Neuronal stem cell (in vitro differentiated cells): Measurements from ENCODE around the gene ZNF181.
A peak's percentile ranks its signal among the peaks of the same experiment; 100 is the strongest.

Experiments
- DNase-seq: peaks from one replicate; pipeline ENCODE4 v3.0.0-alpha.2; 2013; ENCODE audit warnings: low spot score
- H2AFZ ChIP-seq: one replicate; pipeline ENCODE4 v1.6.1; 2013; ENCODE audit warnings: mild to moderate bottlenecking, low read length, inconsistent platforms
- H2AK5ac ChIP-seq: 2 replicates; pipeline ENCODE4 v1.6.1; 2013; ENCODE audit warnings: low read depth, mild to moderate bottlenecking, inconsistent platforms, low read length, moderate library complexity, mixed read lengths
- H2BK120ac ChIP-seq: 2 replicates; pipeline ENCODE4 v1.6.1; 2013; ENCODE audit warnings: low read depth, mild to moderate bottlenecking, inconsistent platforms, low read length, moderate library complexity, mixed read lengths
- H2BK12ac ChIP-seq: one replicate; pipeline ENCODE4 v1.6.1; 2013; ENCODE audit warnings: low read length, inconsistent platforms
- H2BK15ac ChIP-seq: 2 replicates; pipeline ENCODE4 v1.6.1; 2013; ENCODE audit warnings: mild to moderate bottlenecking, low read length, inconsistent platforms, mixed read lengths
- H2BK5ac ChIP-seq: one replicate; pipeline ENCODE4 v1.6.1; 2013; ENCODE audit warnings: inconsistent platforms, mild to moderate bottlenecking, low read length, moderate library complexity
- H3K14ac ChIP-seq: one replicate; pipeline ENCODE4 v1.6.1; 2013; ENCODE audit warnings: low read length, inconsistent platforms
- H3K18ac ChIP-seq: 2 replicates; pipeline ENCODE4 v1.6.1; 2013; ENCODE audit warnings: low read length, inconsistent platforms
- H3K23ac ChIP-seq: 2 replicates; pipeline ENCODE4 v1.6.1; 2013; ENCODE audit warnings: low read depth, mild to moderate bottlenecking, mixed read lengths, low read length, inconsistent platforms; ENCODE audit not compliant: poor library complexity
- H3K27ac ChIP-seq: replicated peaks from 3 replicates; pipeline ENCODE4 v1.5.1; 2013; ENCODE audit warnings: low read length, inconsistent platforms
- H3K27me3 ChIP-seq, 3 experiments: 2 replicates each; pipeline ENCODE4 v1.6.1; 2013; ENCODE audit warnings: low read length in 3 of 3, mild to moderate bottlenecking in 2 of 3, inconsistent platforms in 1 of 3, low read depth in 1 of 3, mixed read lengths in 1 of 3, moderate library complexity in 1 of 3; ENCODE audit not compliant: control insufficient read depth in 3 of 3, insufficient read depth in 3 of 3
- H3K36me3 ChIP-seq, 2 donors: replicated peaks in 1 of 2; 2 replicates each; pipeline ENCODE4 v1.6.1; 2013; ENCODE audit warnings: low read length in 2 of 2; ENCODE audit not compliant: control insufficient read depth in 2 of 2, insufficient read depth in 2 of 2
- H3K4ac ChIP-seq: 2 replicates; pipeline ENCODE4 v1.6.1; 2013; ENCODE audit warnings: inconsistent platforms, mild to moderate bottlenecking, low read length, moderate library complexity
- H3K4me1 ChIP-seq, 2 donors: 1 replicate in 1 of 2; 2 replicates in 1 of 2; pipeline ENCODE4 v1.6.1; 2013; ENCODE audit warnings: low read length in 2 of 2, low read depth in 1 of 2; ENCODE audit not compliant: control insufficient read depth in 2 of 2, insufficient read depth in 1 of 2
- H3K4me2 ChIP-seq: one replicate; pipeline ENCODE4 v1.6.1; 2013; ENCODE audit warnings: mild to moderate bottlenecking, low read length, inconsistent platforms; ENCODE audit not compliant: insufficient read depth, poor library complexity, severe bottlenecking
- H3K4me3 ChIP-seq, 2 donors: 2 replicates each; pipeline ENCODE4 v1.5.1; 2013; ENCODE audit warnings: low read length in 2 of 2, mild to moderate bottlenecking in 2 of 2, inconsistent platforms in 1 of 2, moderate library complexity in 1 of 2
- H3K79me1 ChIP-seq: one replicate; pipeline ENCODE4 v1.6.1; 2013; ENCODE audit warnings: low read depth, mild to moderate bottlenecking, inconsistent platforms, low read length, moderate library complexity
- H3K9ac ChIP-seq: one replicate; pipeline ENCODE4 v1.6.1; 2013; ENCODE audit warnings: mild to moderate bottlenecking, low read depth, low read length, inconsistent platforms; ENCODE audit not compliant: poor library complexity
- H3K9me3 ChIP-seq, 2 donors: replicated peaks in 1 of 2; 2 replicates each; pipeline versions ENCODE3 to v1.6.1; 2013; ENCODE audit warnings: low read length in 2 of 2, mild to moderate bottlenecking in 2 of 2, inconsistent platforms in 1 of 2, low read depth in 1 of 2, mixed read lengths in 1 of 2, moderate library complexity in 1 of 2; ENCODE audit not compliant: control insufficient read depth in 2 of 2, insufficient read depth in 1 of 2
- H4K8ac ChIP-seq: one replicate; pipeline ENCODE4 v1.6.1; 2013; ENCODE audit warnings: low read depth, mild to moderate bottlenecking, inconsistent platforms, low read length, moderate library complexity
- H4K91ac ChIP-seq: one replicate; pipeline ENCODE4 v1.6.1; 2013; ENCODE audit warnings: low read length, low read depth, mild to moderate bottlenecking, inconsistent platforms; ENCODE audit not compliant: poor library complexity
- WGBS, 2 donors: extraction: QIAGEN DNeasy Blood & Tissue Kit; methylation state at CpG; one replicate each; pipeline ENCODE4 v1.1.7; 2013; ENCODE audit warnings: missing lambda C conversion rate in 2 of 2, mixed read lengths in 1 of 2; ENCODE audit not compliant: insufficient read length in 2 of 2, insufficient replicate concordance in 1 of 2; ENCODE audit errors: extremely low coverage in 2 of 2; 5-methylcytosine and 5-hydroxymethylcytosine counted together

Gene ZNF181

DNA sequence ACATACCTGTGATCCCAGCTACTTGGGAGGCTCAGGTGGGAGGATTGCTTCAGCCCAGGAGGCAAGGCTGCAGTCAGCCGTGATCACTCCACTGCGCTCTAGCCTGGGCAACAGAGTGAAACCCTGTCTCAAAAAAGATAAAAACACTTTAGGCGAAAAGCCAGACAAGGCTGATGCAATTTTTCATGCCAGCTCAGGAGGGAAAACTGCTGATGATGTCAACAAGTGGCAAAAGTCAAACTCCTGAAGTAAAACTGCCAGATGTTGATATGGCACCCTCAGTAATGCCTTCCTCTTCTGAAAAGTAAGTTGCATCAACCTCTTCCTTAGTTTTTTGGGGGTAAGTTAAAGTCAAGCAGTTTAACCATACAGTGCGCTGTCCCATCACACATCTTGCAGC, 23.4 kb downstream of the ZNF181 start:
- Histone ChIP-seq H3K4ac (no peak overlapping the region), H3K4me3 (no peak overlapping the region), H3K14ac (no peak overlapping the region), H3K9me3 (peaks cover 42 to 74% of the 10 kb centered on the region in 2 donors), H3K4me2 (no peak overlapping the region), H3K79me1 (no peaks in the 10 kb centered on the region), H3K36me3 (peaks cover 0 to 1% of the 10 kb centered on the region in 2 donors), H2BK15ac (no peak overlapping the region), H2AK5ac (no peak overlapping the region), H2AFZ (no peak overlapping the region), H3K27ac (no peak overlapping the region), H3K27me3 (no peaks in the 10 kb centered on the region), H3K23ac (no peak overlapping the region), H2BK120ac (no peak overlapping the region), H4K91ac (no peak overlapping the region), H2BK5ac (no peak overlapping the region), H3K9ac (no peak overlapping the region), H2BK12ac (no peak overlapping the region), H3K18ac (no peak overlapping the region), H4K8ac (no peak overlapping the region), H3K4me1 (no peaks in the 10 kb centered on the region)
- DNase-seq: no peak
- WGBS, 2 donors: no CpG with 5 or more reads among the region's 4 CpGs

- no peaks in the 10 kb centered on the region for H3K4me1 ChIP-seq
- no peak overlapping the region for H2AFZ ChIP-seq
- no peak overlapping the region for H2BK5ac ChIP-seq
- no peak overlapping the region for H3K14ac ChIP-seq
- DNase-seq: no peak
- H2BK12ac ChIP-seq: no peak overlapping the region
- H3K36me3 ChIP-seq: peaks cover 3 to 14% of the 10 kb centered on the region in 2 donors
- H2BK15ac ChIP-seq: no peak overlapping the region
- H3K23ac ChIP-seq: no peak overlapping the region
- H3K18ac ChIP-seq: no peak overlapping the region
- H3K79me1 ChIP-seq: no peaks in the 10 kb centered on the region
- no CpG with 5 or more reads among the region's 11 CpGs for WGBS, 2 donors
- no peak overlapping the region for H3K4ac ChIP-seq
- H3K27me3 ChIP-seq: no peaks in the 10 kb centered on the region
- no peak overlapping the region for H2AK5ac ChIP-seq
- no peak overlapping the region for H4K8ac ChIP-seq
- no peak overlapping the region for H4K91ac ChIP-seq
- H3K4me3 ChIP-seq: no peak overlapping the region
- no peak overlapping the region for H3K27ac ChIP-seq
- H2BK120ac ChIP-seq: no peak overlapping the region
- peaks cover 41 to 88% of the 10 kb centered on the region in 2 donors for H3K9me3 ChIP-seq
- no peak overlapping the region for H3K4me2 ChIP-seq
- no peak overlapping the region for H3K9ac ChIP-seq
These were observed 25.3 kb downstream of the ZNF181 start for GRCh38 chr19:34759218-34759917.

DNA sequence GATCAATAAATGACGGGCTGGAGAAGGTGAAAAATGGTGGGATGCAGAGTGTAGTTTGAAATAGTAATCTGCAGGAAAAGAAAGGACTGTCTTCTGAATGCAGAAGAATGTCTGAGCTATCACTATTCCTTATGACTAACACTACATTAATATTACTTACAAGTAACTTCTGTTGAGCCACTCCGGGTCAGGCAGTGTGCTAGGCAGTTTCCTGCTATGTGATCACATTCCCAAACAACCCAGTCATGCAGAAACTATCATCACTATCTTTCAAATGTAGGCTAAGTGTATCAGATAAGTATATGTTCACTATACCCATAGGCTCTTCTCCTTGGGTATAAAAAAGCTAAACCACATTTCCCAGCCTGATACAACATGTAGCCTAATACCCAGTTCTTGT, 32.3 kb downstream of the ZNF181 start:
- Histone ChIP-seq H3K27me3 (no peaks in the 10 kb centered on the region), H3K36me3 (peaks cover 26 to 75% of the 10 kb centered on the region in 2 donors), H3K4me1 (no peaks in the 10 kb centered on the region), H3K4me3 (no peak overlapping the region), H4K91ac (no peak overlapping the region), H3K23ac (no peak overlapping the region), H2AFZ (no peak overlapping the region), H2AK5ac (no peak overlapping the region), H3K14ac (no peak overlapping the region), H3K18ac (no peak overlapping the region), H2BK12ac (no peak overlapping the region), H3K79me1 (no peaks in the 10 kb centered on the region), H2BK5ac (no peak overlapping the region), H3K4me2 (no peak overlapping the region), H3K9me3 (peaks cover 21 to 94% of the 10 kb centered on the region in 2 donors), H3K27ac (no peak overlapping the region), H4K8ac (no peak overlapping the region), H3K4ac (no peak overlapping the region), H3K9ac (no peak overlapping the region), H2BK120ac (no peak overlapping the region), H2BK15ac (no peak overlapping the region)
- no peak for DNase-seq
- WGBS, 2 donors: no CpG with 5 or more reads among the region's 2 CpGs

- Histone ChIP-seq H3K9me3 (peaks cover 21 to 83% of the 10 kb centered on the region in 2 donors), H3K79me1 (no peaks in the 10 kb centered on the region)
These were observed 33.9 kb downstream of the ZNF181 start for GRCh38 chr19:34767951-34768350.

More at GRCh38 chr19:34767951-34768350, 33.9 kb downstream of the ZNF181 start:
- Histone ChIP-seq H3K36me3 (peaks cover 26 to 73% of the 10 kb centered on the region in 2 donors), H3K9ac (no peak overlapping the region), H3K4ac (no peak overlapping the region), H4K8ac (no peak overlapping the region), H3K18ac (no peak overlapping the region), H3K4me1 (peaks cover 0 to 2% of the 10 kb centered on the region in 2 donors), H2BK12ac (no peak overlapping the region), H2BK15ac (no peak overlapping the region), H3K4me2 (no peak overlapping the region), H2AFZ (no peak overlapping the region), H3K27ac (no peak overlapping the region), H3K14ac (no peak overlapping the region), H3K27me3 (no peaks in the 10 kb centered on the region), H2AK5ac (no peak overlapping the region), H2BK5ac (no peak overlapping the region), H4K91ac (no peak overlapping the region), H2BK120ac (no peak overlapping the region), H3K23ac (no peak overlapping the region), H3K4me3 (peak overlapping the region in 1 of 2 donors; percentile 23)
- DNase-seq: no peak
- no CpG with 5 or more reads among the region's 3 CpGs for WGBS, 2 donors
